ENCODE measurements around the gene SLC26A2.

DNA sequence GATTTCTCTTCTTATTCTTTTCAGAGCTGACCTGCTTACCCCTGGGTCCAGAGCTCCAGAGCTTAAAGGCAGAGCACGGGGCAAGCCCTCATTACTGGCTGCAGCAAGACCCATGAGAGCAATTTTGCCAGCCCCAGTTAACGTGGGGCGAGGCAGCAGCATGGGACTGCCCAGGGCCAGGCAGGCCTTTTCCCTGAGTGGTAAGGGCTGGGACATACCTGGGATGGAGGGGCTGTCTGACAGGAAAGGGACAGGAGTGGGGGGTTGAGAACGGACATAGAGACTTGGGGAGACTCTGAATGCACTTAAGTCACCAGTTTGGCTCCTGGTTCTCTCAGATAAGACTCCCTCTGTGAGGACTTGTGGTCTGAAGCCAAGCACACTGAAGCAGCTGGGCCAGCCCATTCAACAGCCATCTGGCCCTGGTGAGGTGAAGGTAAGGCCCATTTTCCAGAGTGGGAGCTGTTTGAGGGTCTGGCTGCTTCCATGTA, 66.2 kb downstream of the SLC26A2 start:
- TF ChIP-seq, protein P1, sequence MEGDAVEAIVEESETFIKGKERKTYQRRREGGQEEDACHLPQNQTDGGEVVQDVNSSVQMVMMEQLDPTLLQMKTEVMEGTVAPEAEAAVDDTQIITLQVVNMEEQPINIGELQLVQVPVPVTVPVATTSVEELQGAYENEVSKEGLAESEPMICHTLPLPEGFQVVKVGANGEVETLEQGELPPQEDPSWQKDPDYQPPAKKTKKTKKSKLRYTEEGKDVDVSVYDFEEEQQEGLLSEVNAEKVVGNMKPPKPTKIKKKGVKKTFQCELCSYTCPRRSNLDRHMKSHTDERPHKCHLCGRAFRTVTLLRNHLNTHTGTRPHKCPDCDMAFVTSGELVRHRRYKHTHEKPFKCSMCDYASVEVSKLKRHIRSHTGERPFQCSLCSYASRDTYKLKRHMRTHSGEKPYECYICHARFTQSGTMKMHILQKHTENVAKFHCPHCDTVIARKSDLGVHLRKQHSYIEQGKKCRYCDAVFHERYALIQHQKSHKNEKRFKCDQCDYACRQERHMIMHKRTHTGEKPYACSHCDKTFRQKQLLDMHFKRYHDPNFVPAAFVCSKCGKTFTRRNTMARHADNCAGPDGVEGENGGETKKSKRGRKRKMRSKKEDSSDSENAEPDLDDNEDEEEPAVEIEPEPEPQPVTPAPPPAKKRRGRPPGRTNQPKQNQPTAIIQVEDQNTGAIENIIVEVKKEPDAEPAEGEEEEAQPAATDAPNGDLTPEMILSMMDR (IDR thresholded peaks at IDR 0.05; ENCODE audit: low read depth, low read length, missing input control): no peak
- TF ChIP-seq TAF1 (conservative IDR thresholded peaks at IDR 0.05) (no peak), RAD21 (IDR thresholded peaks at IDR 0.05) (no peak), RXRA (IDR thresholded peaks at IDR 0.05) (no peak), REST (IDR thresholded peaks at IDR 0.05) (no peak)
- TF ChIP-seq, protein P2, sequence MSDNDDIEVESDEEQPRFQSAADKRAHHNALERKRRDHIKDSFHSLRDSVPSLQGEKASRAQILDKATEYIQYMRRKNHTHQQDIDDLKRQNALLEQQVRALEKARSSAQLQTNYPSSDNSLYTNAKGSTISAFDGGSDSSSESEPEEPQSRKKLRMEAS (IDR thresholded peaks at IDR 0.05): no peak
